ENCODE data around the gene DMD.
"Not testable (repeated sequence)": the region's sequence is repeated elsewhere in the genome, so short reads cannot be mapped to it uniquely, and the experiment has no call there.

Gene DMD

DNA sequence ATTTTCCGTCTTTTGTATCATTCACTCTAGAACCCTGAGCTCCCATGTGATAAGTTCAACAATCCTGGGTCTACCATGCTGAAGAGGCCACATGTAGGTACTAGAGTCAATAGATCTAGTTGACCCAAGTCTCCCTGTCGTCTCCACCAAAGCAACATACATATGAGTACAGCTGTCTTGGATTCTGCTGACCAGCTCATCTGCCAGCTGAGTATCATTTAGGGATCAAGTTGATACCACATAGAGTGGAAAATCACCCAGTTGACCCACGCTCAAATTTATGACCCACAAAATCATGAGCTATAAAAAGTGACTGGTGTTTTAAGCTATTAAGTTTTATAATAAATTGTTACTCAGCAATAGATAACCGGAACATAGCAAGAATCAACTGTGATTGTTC is 61.8 kb downstream of the DMD start:
- no peak for DNase-seq

DNA sequence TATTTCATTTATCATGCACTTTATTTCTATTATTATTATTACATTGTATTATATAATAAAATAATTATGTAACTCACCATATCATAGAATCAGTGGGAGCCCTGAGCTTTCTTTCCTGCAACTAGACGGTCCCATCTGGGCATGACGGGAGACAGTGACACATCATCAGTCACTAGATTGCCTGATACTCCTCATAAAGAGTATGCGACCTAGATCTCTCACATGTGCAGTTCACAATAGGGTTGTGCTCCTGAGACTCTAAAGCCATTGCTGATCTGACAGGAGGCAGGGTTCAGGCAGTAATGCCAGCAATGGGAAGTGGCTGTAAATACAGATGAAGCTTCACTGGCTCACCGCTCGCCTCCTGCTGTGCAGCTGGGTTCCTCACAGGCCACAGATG is 62.3 kb downstream of the DMD start:
- DNase-seq, result no peak

DNA sequence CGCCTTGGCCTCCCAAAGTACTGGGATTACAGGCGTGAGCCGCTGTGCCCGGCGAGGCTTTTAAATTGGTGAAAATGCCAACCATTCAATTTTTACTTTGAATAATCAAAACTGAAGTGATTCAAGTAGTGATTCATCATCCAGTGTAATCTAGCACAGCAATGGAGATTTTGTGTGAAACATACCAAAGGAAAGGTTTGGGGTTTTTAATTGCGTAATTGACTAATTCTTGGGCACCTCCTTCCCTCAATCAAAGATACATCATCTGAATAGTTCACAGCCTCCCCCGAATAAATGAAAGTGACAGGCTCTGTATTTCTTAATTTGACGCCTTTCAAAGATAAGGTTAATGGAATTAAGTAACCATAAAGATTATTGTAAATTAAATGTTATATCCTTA is 69.0 kb downstream of the DMD start:
- DNase-seq, result no peak

DNA sequence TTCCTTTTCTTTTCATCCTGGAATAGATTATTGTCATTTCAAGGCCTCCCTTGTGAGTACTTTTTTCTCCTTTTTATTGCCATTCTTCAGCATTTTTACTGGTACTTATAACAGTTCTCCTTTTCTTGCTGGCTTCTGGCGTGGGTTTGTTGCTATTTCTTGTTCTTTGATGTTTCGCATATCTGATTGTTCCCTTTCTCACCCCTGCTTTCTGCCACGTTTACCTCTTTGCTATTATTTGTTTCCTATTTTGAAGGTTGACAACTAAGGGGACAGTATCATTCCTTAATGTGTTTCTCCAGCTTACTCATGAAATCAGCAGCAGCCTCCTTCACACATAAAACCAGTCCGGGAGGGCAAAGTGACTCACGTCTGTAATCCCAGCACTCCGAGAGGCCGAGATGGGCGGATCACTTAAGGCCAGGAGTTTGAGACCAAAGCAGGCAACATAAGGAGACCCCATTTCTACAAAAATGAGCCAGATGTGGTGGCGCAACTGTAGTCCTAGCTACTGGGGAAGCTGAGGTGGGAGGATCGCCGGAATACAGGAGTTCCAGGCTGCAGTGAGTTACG is 72.6 kb downstream of the DMD start:
- DNase-seq, result peak; percentile 18

DNA sequence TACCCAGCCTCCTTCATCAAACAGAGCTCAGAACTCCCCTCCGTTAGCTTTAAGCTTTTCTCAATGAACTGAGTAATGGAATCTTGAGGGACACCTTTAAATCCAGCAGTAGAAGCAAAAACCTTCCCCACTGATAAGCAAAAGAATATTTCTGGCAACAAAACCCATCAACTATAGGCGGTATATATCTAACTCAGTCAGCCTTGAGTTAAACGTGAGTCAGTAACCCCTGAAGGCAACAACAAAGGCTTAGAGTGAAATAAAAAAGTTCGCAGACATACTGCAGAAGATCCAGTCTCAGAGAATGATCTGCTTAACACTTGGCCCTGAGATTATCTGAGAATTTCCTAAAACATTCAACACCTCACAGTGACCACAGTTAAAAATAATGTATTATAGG is 77.2 kb downstream of the DMD start:
- DNase-seq, result no peak

DNA sequence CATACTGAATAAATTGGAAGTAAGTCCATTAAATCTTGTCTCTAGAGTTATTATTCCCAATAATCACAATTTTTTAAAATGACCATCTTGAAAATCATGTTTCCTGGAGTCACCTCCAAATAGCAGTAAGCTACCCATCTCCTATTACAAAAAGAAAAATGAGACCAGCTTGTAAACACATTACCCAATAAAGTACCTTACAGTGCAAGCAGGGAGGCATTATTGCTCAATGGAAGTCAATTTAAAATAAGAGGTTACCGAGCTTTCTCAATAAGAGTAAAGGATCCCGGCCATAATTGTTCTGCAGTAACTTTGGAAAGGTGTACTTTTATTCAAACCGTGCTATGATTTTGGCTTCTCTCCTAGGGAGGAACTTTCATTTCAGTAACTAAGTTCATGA is 78.0 kb downstream of the DMD start:
- DNase-seq, result no peak

DNA sequence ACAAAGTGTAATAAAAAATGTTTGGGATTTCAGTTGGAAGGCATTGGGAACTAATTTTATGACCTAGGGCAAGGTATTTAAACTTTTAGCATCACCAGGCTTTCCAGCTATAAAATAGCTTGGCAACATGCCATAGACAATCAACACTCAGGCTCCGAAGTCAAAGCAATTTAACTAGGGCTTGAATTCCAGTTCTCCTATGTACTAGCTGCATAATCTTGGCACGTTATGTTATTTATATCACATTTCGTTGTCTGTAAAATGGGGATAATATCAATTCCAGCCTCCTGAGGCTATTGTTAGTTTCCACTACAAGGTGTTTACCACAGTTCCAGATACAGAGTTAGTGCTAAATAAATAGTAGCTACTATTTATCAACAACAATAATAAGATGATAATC is 78.8 kb downstream of the DMD start:
- no peak for DNase-seq

DNA sequence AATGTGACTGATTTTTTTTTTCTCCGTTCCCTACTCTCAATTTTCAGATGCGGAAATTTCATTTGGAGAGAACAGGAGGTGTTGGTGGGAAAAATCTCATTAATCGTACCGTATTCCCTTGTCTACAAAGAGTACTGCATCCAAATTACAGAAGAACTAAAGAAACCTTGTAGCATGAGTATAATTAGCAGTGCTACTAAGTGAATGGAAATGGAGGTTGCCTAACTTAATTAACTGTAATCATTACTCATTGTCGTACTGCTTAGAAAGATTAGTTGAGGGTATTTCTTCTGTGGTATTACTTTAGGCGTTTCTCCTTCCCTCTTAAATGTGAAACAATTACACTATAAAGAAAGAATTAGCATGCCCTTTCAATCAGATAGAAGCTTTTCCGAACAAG is 81.7 kb downstream of the DMD start:
- no peak for DNase-seq

DNA sequence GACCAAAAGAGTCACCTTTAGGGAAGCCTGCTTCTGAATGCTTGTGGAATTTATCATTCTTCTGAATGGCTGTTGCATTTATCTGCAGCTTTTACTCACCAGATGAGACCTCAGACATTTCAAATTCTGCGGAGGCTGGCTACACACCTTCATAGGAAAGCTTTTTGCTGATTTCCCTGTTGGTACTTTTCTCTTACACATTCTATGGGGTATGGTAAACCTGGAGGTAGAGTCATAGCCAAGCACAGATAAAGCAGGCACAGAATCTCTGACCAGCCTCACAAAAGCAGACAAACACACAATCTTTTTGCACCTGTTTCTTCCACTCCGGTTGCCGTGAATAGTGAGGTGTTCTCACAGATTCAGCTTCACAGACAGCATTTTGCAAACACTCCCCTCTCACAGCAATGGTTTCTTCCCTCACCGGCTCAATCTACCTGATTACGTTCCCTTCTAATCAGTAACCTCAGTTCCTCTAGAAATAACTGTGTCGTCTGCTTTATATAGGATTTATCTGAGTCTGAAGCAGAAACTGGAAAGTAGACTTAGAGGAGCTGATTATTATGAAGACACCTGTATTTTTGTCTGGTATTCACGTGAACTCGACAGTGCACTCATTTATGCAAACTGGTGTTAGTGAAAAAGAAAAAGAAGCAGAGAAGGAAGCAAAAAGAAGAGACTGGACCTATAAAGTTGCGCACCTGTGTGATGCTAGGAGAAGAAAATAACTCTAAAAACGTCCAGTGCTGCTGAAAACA is 83.1 kb downstream of the DMD start:
- DNase-seq, result no peak

DNA sequence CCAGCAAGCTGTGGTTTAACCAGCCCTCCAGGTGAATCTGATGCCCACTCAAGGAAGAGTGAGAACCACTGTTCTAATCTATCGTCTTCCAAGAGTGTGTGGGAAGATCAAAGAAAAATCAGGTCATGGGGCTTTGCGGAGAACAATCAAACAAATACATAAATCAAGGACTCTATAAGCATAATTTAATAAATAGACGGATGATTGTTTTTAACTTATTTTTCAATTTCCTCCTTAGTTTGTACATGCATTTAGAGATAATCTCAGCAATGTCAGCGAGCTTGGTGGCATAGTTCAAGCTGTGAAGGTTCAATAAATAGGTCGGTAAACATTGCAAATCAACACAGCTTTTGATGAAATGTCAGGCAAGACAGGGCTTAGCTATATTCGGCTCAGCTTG is 84.9 kb downstream of the DMD start:
- no peak for DNase-seq

DNA sequence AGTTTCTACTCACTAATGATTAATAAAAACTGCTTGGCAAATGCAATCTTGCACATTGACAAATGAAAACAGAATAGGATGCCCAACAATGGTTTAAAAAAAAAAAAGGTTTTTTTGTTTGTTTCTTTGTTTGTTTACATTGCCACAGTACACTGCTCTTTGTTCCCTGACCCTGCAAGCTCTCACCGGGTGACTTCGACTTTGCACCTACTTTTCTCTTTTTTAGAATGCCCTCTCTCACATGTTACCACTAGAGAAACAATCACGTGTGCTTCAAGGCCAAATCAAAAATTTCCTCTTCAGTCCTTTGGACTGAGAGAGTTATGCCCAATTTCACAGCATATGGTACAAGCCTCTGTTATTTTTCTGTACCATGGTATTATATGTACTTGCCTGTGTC is 101.5 kb downstream of the DMD start:
- DNase-seq, result no peak

DNA sequence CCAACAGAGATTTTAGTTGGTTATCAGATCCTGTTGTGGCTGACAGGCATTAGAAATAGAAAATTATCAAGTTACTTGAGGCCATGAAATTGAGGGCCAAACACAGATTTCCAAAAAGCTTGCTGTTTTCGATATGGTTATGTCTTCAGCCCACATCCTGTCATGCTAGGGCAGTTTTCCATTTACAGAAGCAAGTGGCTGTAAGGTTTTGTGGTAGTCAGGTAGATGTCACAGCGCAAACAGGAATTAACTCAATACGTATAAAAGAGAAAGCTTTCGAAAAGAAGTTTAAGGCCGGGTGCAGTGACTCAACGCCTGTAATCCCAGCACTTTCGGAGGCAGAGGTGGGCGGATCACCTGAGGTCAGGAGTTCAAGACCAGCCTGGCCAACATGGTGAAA is 104.6 kb downstream of the DMD start:
- no peak for DNase-seq

DNA sequence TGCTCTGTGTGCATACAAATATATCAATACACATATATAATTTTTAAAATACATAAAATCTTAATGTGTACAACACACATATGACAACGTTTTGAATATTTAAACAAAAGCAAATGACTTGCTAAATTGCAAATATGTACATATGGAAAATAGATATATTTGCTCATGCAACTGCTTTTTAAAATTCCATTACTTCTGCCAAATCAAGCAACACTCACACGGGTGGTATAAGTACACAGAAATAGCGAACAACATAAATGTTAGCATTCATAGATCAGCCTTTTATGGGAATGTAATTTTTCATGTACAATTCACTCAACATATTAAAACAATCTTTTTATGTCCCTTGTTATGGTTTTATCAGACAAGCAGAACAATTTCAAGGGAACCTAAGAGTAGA is 116.3 kb downstream of the DMD start:
- DNase-seq, result no peak

DNA sequence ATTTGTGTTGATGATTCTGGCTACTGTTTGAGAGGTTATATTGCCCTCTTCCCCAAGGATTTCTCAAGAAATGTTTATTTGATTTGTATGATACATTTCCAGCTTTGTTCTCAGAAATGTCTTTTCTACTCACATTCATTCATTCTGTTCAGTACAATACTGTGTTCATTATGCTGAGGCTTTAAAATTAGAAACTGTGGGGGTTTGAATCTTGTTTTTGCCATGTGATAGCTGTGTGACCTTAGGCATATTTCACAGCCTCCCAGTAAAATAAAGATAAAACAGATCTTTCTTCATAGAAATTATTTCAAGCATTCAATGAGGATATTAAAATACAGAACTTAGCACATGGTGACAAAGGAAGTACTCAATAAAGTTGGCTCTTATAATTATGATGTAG is 123.9 kb downstream of the DMD start:
- DNase-seq, result no peak

DNA sequence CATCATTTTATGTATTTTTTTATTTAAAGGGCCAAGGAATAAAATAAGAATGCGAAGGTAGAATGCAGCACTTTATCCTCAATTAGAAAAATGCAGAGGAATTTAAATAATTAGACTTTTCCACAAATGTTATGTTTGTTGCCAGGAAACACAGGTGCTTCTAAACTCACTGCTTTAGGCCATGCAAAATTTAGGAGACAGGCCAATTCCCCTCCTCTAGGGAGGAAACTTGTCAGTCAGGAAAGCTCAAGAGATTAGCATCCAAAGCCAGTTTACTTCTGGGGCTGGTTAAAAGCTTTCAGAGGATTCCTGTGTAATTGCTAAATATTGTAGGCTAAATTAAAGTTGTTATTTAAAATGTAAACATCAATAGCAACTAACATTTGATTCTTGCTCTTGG is 124.5 kb downstream of the DMD start:
- DNase-seq, result no peak

DNA sequence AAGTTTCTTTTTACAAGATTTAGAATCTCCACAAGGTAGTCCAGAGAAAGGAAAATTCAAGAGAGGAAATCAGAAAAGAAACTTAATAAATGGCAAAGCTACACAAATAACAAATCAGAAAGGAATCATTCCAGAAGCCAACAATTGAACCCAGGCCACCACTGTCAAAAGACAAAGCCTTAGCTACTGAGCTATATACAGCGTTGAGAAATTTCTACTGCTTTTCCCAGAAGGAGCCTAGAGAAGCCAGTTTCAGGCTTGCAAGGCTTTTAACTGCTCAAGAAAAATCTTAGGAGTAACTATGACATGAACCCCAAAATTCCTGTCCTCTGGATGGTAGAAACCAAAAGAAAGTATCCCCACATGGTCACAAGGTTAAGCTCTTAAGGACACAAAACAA is 129.0 kb downstream of the DMD start:
- no peak for DNase-seq

DNA sequence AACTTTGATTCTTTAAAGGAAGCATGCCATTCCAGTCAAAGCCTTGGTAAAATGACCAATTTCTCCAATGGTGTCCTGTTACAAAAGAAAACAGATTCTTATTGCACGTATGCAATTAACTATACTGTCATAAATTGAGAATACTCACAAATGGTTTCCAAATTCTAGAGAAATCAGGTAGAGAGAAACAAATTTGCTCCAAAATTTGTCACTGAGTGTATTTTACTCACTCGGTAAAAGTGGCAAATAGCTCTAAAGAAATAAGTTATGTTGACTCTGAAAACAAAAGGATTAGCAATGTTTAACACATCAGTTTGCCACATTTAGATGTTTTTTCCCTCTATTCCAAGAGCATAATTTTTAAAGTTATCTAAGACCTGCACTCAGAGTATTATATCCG is 133.1 kb downstream of the DMD start:
- DNase-seq, result no peak

DNA sequence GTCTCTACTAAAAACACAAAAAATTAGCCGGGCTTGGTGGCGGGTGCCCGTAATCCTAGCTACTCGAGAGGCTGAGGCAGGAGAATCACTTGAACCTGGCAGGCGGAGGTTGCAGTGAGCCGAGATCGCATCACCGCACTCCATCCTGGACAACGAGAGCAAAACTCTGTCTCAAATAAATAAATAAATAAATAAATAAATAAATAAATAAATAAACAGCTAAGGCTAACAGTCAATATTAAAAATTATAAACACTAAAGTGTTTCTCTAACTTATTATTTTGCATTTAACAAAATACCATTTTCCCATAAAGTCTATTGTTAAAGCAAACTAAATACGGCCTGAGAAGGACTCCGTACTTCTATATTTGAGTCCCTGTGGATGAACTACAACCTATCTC is 137.7 kb downstream of the DMD start:
- not testable (repeated sequence) for DNase-seq

DNA sequence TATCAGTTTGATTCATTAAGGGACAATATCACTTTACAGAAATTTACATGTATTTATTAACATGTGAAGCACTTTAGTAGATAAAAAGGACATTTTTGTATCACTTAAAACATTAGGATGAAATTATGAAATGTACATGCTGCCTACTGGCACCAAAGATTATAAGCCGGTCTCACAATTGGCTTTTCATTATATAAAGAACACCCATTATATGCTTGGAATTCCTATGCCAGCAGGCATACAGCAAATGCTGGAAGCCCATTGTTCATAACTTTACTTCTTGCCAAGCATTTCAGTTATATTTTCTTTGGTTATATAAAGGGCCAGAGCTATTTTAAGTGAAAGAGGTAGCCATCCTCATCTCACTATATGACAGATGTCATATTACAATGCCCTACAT is 145.9 kb downstream of the DMD start:
- DNase-seq, result no peak

DNA sequence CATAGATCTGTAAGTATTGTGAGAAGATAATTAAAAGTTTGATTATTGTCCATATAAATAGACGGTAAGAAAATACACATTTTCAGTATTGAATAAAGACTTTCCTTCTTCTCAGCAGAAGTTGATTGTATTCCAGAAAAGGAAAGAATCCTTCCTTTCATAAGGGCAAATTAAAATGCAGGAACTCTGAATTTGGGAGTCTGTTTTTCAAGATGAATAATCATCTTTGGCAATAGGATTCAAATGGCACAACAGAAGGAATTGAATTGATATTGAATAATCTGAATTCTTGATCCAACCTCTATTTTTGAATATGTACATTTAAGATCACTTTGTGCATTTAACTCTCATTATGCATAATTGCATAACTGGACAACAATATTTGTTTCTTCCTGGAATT is 149.3 kb downstream of the DMD start:
- no peak for DNase-seq

DNA sequence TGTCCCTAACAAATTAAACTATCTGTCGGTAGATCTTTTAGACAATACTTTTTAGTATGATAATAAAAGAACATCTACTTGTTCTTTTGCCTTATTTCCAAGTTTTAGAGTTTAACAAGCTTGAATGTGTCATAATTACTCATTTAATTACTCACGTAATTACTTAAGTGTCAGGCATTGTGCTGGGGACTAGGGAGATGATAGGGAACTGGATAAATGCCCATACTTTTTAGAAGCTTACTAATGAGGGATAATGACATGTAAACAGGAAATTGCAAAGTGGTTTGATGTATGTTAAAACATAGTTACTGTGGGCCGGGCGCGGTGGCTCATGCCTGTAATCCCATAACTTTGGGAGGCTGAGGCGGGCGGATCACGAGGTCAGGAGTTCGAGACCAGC is 158.3 kb downstream of the DMD start:
- DNase-seq, result no peak

DNA sequence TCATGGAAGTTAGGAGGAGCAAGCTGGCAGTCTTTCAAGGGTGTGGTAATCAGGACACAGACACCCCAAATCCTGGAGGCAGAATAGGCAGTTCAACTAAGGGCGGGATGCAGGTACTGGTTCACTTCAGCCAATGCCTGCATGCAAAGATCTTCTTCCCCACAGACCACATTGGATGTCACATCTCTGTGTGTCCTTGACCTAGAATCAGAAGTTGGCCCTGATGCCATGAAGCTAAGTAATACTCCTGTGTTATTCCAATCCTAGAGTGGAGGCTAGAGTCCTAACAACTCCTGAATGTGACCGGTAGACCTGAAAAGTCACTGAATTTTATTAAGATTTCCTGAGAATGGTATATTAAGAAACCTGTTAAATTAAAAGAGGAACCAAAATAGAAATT is 165.5 kb downstream of the DMD start:
- DNase-seq, result no peak

DNA sequence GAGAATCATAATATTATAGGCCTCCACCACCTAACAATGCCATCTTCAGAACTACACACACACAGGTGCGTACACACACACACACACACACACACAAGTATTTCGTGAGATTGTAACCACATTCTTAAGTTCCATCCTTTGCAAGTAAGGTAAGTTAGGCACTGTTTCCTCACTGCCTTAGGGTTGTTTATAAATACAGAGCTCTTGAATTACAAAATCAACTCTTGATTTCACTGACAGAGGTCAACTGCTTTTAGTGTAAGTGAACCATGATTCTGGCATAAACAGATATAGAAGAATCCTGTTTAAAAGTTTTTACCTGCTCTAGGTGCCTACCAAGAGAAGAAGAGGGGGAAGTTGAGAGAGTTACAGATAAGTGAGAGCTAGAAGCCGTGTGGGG is 166.1 kb downstream of the DMD start:
- DNase-seq, result no peak

DNA sequence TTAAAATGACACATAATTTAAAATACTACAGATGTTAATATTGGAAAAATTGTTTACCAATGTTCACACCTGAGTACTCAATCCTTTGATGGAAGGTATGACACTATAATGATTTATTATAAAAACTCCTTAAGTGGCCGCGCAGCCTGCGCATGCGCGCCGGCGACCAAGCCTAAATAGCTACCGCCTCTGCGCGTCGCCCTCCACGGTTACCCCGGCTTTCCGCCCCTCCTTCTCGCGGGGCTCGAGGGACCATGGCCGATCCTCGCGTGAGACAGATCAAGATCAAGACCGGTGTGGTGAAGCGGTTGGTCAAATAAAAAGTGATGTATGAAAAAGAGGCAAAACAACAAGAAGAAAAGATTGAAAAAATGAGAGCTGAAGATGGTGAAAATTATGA is 170.2 kb downstream of the DMD start:
- DNase-seq, result no peak

DNA sequence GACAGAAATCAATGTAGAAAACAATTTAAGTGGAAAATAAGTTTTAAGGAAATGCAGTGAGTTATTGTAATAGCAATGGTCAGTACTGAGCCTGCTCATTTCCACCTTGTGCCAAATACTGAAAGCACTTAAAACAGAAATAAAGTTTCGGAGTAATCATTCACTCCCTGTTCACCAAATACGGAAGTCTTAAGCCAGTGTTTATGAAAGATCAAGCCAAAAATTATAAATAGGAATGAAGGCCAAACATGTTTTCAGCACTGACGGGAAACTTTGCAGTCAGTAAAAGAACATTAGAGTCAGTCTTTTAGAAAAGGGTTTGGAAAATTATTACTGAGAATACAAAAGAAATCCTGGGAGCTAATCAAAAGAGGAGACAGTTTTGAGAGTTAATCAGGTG is 178.6 kb downstream of the DMD start:
- DNase-seq, result no peak

All from fibroblast of skin of back (primary cell).